Lower leg skin (tissue), 4 donors: Measurements from ENCODE around the gene ALDH3B2. TPM values are rescaled to one million over a fixed set of nuclear protein-coding genes. Genes with fewer than 3 reads are reported as not detected.
"Not testable (repeated sequence)": the region's sequence is repeated elsewhere in the genome, so short reads cannot be mapped to it uniquely, and the experiment has no call there.

Experiments used
- DNase-seq, 2 donors: peaks; one replicate each; pipeline ENCODE4 v3.0.0-alpha.2; 2019; ENCODE audit warnings: low spot score in 2 of 2
- H3K4me3 ChIP-seq: fragments of 200-600 bp; sonication (generic); 2 replicates; pipeline ENCODE4 v1.5.1; 2017; ENCODE audit warnings: mild to moderate bottlenecking, low read depth; ENCODE audit not compliant: poor library complexity, severe bottlenecking
- POLR2A ChIP-seq, 2 donors: fragments of 450-650 bp; IDR thresholded peaks; one replicate each; pipeline ENCODE4 v1.6.1; 2016 to 2017; ENCODE audit warnings: antibody characterized with exemption in 2 of 2, mild to moderate bottlenecking in 1 of 2, moderate library complexity in 1 of 2
- WGBS, 2 donors: methylation state at CpG; one replicate each; pipeline ENCODE4 v1.1.5; 2018; 5-methylcytosine and 5-hydroxymethylcytosine counted together
- intact Hi-C: fragments of 100-400 bp; cut with DNase I; formaldehyde crosslinking; loops from one replicate; pipeline ENCODE4 v1.15.0; 2023; ENCODE audit warnings: low total_unique reads
- total RNA-seq, 4 donors: library from RNA; depleted of rRNA; stranded (reverse); fragments of >200 nt; gene quantifications; one replicate each; pipeline ENCODE4 v1.1.0, GENCODE V29; 2016
- TF ChIP-seq, protein P1 (sequence below), 3 donors: fragments of 450-650 bp; IDR thresholded peaks; one replicate each; pipeline ENCODE4 v1.5.1; 2016; ENCODE audit warnings: antibody characterized with exemption in 3 of 3, mild to moderate bottlenecking in 3 of 3, moderate library complexity in 2 of 3

Gene ALDH3B2
- total RNA-seq, 4 donors from 2014 or later = 127 to 221 (median 170) TPM

DNA sequence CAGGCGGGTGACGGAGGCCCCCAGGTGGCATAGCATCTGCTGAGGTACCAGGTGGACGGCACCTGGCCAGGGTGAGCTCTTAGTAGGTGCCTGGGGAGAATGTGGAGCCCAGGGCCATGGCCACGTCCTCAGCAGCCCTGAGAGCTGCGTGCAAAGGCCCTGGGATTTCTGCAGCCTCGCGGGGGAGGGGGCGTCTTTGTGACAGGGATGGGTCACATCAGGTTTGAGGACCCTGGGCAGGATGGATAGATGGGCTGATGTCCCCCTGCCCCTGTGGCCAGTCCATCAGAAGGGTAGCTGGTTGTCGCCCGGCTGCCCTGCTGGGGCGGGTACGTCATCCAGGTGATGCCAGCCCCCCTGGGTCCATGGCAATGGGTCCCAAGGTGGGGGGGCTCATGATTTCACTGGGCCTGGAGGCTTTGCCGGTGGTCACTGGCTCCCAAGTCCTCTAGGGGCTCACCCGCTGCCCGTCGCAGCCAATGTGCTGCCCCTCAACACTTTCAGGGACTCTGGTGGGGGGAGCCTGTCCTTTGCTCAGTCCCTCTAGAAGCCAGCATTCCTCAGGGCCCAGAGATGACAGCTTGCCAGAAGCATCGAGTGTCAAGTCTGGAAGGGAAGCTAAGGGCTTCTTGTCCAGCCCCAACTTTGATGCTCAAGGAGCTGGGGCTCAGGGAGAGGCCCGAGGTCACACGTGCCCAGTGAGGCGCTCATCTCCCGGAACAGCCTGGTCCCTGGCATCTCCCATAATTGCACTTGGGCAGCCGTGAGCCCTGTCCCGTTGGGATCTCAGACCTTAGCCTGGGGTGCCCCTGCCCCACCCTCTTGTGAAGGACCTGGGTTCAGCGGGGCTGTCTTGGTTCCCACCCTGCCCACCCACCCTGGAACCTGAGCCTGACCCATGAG lies 35.6 kb downstream of the ALDH3B2 start:
- no peak for TF ChIP-seq POLR2A (IDR thresholded peaks at IDR 0.05)
- TF ChIP-seq, protein P1, sequence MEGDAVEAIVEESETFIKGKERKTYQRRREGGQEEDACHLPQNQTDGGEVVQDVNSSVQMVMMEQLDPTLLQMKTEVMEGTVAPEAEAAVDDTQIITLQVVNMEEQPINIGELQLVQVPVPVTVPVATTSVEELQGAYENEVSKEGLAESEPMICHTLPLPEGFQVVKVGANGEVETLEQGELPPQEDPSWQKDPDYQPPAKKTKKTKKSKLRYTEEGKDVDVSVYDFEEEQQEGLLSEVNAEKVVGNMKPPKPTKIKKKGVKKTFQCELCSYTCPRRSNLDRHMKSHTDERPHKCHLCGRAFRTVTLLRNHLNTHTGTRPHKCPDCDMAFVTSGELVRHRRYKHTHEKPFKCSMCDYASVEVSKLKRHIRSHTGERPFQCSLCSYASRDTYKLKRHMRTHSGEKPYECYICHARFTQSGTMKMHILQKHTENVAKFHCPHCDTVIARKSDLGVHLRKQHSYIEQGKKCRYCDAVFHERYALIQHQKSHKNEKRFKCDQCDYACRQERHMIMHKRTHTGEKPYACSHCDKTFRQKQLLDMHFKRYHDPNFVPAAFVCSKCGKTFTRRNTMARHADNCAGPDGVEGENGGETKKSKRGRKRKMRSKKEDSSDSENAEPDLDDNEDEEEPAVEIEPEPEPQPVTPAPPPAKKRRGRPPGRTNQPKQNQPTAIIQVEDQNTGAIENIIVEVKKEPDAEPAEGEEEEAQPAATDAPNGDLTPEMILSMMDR (IDR thresholded peaks at IDR 0.05) = no peak
- intact Hi-C loops = no loop called here
- 83 to 87% methylated on average over 20 to 22 of the region's 24 CpGs for WGBS, 2 donors
- no peak for DNase-seq
- no peak overlapping the region for H3K4me3 ChIP-seq

DNA sequence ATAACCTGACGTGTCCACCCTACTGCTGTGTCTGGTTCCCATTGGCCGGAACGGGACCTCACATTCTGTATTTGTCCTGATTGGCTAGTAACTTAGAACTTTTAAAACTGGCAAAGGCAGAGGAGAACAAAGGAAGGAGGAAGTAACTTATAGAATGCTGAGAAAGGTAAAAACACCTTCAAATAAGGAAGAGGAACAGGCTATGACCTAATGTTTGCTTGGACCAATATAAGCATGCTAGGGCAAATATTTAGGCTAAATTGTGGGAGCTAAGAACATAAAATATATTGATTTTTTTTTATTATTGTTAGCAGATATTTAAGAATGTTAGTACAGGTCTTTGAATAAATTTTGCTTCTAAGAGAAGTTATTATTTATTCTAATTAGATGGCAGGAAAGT lies 37.0 kb downstream of the ALDH3B2 start:
- DNase-seq, H3K4me3 ChIP-seq, intact Hi-C loops: not testable (repeated sequence)
- WGBS, 2 donors = 85 to 86% methylated on average over 3 of the region's 3 CpGs

DNA sequence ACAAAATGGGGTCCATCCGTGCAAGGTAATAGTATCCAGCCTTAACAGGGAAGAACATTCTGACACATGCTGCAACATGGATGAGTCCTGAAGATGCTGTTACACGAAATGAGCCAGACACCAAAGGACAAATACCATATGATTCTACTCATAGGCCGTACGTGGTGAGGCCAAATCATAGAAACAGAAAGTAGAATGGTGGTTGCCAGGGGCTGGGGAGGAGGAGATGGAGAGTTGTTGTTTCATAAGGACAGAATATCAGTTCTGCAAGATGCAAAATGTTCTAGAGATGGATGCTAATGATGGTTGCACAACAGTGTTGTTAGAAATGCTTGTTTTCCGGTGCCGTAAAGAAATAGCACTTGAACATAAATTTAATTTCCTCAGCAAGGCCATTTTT lies 37.5 kb downstream of the ALDH3B2 start:
- 62 to 71% methylated on average over 6 of the region's 6 CpGs for WGBS, 2 donors
- no peak for DNase-seq
- no peak for TF ChIP-seq POLR2A (IDR thresholded peaks at IDR 0.05)
- TF ChIP-seq, protein P1 (IDR thresholded peaks at IDR 0.05) = no peak
- H3K4me3 ChIP-seq = no peak overlapping the region
- intact Hi-C loops = no loop called here

DNA sequence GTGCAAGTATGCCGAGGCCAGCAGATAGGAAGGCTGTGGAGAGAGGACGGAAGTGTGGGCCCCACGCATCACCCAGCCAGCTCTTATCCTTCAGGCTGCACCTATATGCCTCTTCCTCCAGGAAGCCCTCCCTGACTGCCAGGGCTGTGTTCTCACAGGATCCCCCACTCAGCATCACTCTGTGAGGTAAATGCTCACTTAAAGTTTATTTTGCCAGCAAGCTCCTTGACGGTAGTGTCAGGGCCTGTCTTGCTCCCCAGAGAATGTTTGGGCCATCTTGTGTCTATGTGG lies 39.2 kb downstream of the ALDH3B2 start:
- intact Hi-C loops = no loop called here
- WGBS, 2 donors = 87 to 93% methylated on average over 4 of the region's 4 CpGs
- no peak for DNase-seq
- no peak overlapping the region for H3K4me3 ChIP-seq
- TF ChIP-seq POLR2A (IDR thresholded peaks at IDR 0.05) = no peak
- TF ChIP-seq, protein P1 (IDR thresholded peaks at IDR 0.05) = no peak

DNA sequence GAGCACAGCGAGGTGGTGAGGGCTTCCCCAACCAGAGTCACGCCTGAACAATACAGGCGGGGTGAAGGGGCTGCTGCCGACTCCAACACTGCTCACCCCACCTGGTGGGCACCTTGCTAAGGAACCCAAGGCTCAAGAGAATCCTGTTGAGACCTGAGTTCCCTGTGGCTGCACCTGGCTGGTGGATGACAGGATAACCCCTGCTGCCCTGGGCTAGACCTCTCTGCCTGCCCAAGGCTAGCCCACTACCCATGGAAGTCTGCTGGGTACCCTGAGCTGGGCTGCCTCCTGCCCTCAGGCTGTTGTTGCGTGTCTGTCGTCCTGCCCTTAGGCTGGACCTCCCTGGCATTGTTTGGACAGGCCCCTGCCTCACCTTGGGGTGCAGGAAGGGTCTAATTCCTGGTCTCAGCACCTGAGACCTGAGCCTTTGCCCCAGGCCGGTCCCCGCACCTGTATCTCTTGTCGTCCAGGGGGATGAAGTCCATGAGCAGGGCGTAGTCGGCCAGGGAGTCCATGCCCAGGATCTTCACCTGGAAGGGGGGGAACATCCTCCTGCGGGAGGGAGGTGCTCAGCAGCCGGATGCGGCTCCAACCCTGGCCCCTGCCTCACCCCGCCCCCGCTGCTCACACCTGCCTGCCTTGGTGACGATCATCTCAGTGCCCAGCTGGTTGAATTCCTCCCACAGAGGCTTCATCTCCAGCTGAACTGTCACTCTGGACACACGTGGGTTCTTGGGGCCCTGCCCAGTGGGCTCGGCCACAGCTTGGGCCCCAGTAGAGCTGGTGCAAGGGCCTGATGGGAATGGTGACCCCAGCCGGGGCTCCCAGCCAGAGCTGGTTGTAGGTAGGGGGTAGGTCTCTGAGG lies 39.8 kb downstream of the ALDH3B2 start:
- TF ChIP-seq, protein P1 (IDR thresholded peaks at IDR 0.05) = no peak
- TF ChIP-seq POLR2A (IDR thresholded peaks at IDR 0.05) = no peak
- intact Hi-C loops = no loop called here
- H3K4me3 ChIP-seq = no peak overlapping the region
- WGBS, 2 donors = 80 to 84% methylated on average over 13 to 15 of the region's 20 CpGs
- no peak for DNase-seq

DNA sequence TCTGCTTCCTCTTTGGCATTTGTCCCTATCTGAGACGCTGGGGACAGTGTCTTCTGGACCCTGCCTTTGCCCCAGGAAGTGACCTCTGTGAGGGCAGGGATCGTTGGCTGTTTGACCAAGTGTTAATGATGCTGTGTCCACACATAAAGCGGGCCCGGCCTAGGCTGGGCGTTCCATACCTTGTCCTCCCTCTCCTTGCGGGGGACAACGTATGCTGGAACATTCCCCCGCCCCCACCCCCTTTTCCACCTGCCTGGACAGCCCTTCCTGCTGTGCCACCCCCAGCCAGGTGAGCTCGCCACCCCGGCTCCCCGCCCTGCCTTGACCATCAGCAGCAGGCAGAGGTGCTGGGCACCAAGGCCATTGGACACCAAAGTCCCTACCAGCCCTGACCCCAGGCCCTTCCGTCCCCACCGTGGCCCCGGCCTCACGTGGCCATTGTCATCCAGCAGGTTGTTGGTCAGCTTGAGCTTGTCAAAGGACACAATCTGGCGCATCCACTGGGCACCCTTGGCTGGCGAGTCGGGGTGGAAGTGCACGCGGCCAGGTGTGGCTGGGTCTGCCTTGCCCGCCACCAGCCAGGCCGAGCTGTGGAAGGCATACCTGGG lies 40.6 kb downstream of the ALDH3B2 start:
- intact Hi-C loops = no loop called here
- H3K4me3 ChIP-seq = no peak overlapping the region
- DNase-seq = peak in 1 of 2 donors; percentile 78
- no peak for TF ChIP-seq POLR2A (IDR thresholded peaks at IDR 0.05)
- TF ChIP-seq, protein P1 (IDR thresholded peaks at IDR 0.05) = no peak
- 78 to 88% methylated on average over 8 to 22 of the region's 22 CpGs for WGBS, 2 donors
